ENCODE measurements around the gene GBX2. TPM values are rescaled to one million over a fixed set of nuclear protein-coding genes. Genes with fewer than 3 reads are reported as not detected.

GBX2 gene
- total and polyA plus RNA-seq, 9 of the 15 experiments (the other 6 are each of a cell fraction or from before 2014, with no cell fraction given) = 0.03 to 0.53 (median 0.27) TPM; not detected in 1

- Histone ChIP-seq H3K27me3 (ENCODE audit: control insufficient read depth in 2 of 2, insufficient read depth in 2 of 2, low read length in 2 of 2) (no peaks in the 10 kb centered on the region), H3K4me3 (no peak overlapping the region), H2AFZ (ENCODE audit: low read depth, low read length) (no peak overlapping the region), H3K9ac (ENCODE audit: insufficient read depth in 1 of 2, low read depth in 2 of 2, low read length in 2 of 2) (no peak overlapping the region; a peak in 1 of 4 replicates), H3K79me2 (ENCODE audit: control insufficient read depth, insufficient read depth, low read length) (no peaks in the 10 kb centered on the region), H3K4me2 (ENCODE audit: insufficient read depth, low read length) (no peak overlapping the region), H4K20me1 (replicated peaks; ENCODE audit: control insufficient read depth, insufficient read depth, low read length) (no peaks in the 10 kb centered on the region), H3K4me1 (replicated peaks in 1 of 2; ENCODE audit: control insufficient read depth in 2 of 2, insufficient read depth in 2 of 2, low read length in 2 of 2) (0 out of 5 replicates have a peak, but pooled peaks cover 0 to 4% of the 10 kb centered on the region in 2 experiments), H3K36me3 (ENCODE audit: control insufficient read depth, insufficient read depth, low read length) (0 out of 3 replicates have a peak, but pooled peaks cover 3% of the 10 kb centered on the region), H3K9me1 (ENCODE audit: control insufficient read depth, insufficient read depth, low read length) (no peaks in the 10 kb centered on the region), H3K9me3 (replicated peaks; ENCODE audit: control insufficient read depth, insufficient read depth, low read depth, low read length) (no peaks in the 10 kb centered on the region), H3K27ac (ENCODE audit: extremely low read depth, low read depth, low read length) (no peak overlapping the region)
- ChIA-PET CTCF (ENCODE audit: low intra/inter-chr PET ratio) (no interaction called here), POLR2A (interaction anchor here (0.5 kb wide), 1 partner anchor 41 kb away, joined by 3 read pairs; the partner anchor contains the start of gene GBX2)
- intact Hi-C loops (cut with micrococcal nuclease) (no loop called here), in situ Hi-C loops (cut with MboI) (no loop called here)
- BruUV-seq (replicated peaks) = no TSS peak
- ATAC-seq (no peak), FAIRE-seq (no peak), DNase-seq (ENCODE audit: extremely low read depth in 1 of 4, low spot score in 3 of 4) (no peak)
- WGBS (ENCODE audit: insufficient coverage, low coverage, missing lambda C conversion rate) = 90% methylated on average over 4 of the region's 11 CpGs
- TF ChIP-seq SMARCA5 (IDR thresholded peaks at IDR 0.05) = no peak
- TF ChIP-seq, protein P1, sequence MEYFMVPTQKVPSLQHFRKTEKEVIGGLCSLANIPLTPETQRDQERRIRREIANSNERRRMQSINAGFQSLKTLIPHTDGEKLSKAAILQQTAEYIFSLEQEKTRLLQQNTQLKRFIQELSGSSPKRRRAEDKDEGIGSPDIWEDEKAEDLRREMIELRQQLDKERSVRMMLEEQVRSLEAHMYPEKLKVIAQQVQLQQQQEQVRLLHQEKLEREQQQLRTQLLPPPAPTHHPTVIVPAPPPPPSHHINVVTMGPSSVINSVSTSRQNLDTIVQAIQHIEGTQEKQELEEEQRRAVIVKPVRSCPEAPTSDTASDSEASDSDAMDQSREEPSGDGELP (CRISPR knock-in tag; IDR thresholded peaks at IDR 0.05; ENCODE audit: borderline replicate concordance) = no peak
Observed at GRCh38 chr2:236127010-236127409, 41.2 kb downstream of the GBX2 start.

GRCh38 chr2:236125541-236125940, 42.6 kb downstream of the GBX2 start:
- H3K79me2 ChIP-seq (ENCODE audit: control insufficient read depth, insufficient read depth, low read length) = no peaks in the 10 kb centered on the region
- CTCF ChIA-PET (ENCODE audit: low intra/inter-chr PET ratio) = no interaction called here

More at GRCh38 chr2:236125541-236125940, 42.6 kb downstream of the GBX2 start:
- in situ Hi-C loops (cut with MboI) (no loop called here), intact Hi-C loops (cut with micrococcal nuclease) (no loop called here)
- Histone ChIP-seq H3K36me3 (ENCODE audit: control insufficient read depth, insufficient read depth, low read length) (0 out of 3 replicates have a peak, but pooled peaks cover 3% of the 10 kb centered on the region), H3K27ac (ENCODE audit: extremely low read depth, low read depth, low read length) (no peak overlapping the region), H2AFZ (ENCODE audit: low read depth, low read length) (no peak overlapping the region), H3K9me1 (ENCODE audit: control insufficient read depth, insufficient read depth, low read length) (no peaks in the 10 kb centered on the region), H4K20me1 (replicated peaks; ENCODE audit: control insufficient read depth, insufficient read depth, low read length) (no peaks in the 10 kb centered on the region), H3K9ac (ENCODE audit: insufficient read depth in 1 of 2, low read depth in 2 of 2, low read length in 2 of 2) (no peak overlapping the region), H3K27me3 (ENCODE audit: control insufficient read depth in 2 of 2, insufficient read depth in 2 of 2, low read length in 2 of 2) (no peaks in the 10 kb centered on the region), H3K4me3 (no peak overlapping the region), H3K4me1 (replicated peaks in 1 of 2; ENCODE audit: control insufficient read depth in 2 of 2, insufficient read depth in 2 of 2, low read length in 2 of 2) (0 out of 5 replicates have a peak, but pooled peaks cover 0 to 4% of the 10 kb centered on the region in 2 experiments), H3K9me3 (replicated peaks; ENCODE audit: control insufficient read depth, insufficient read depth, low read depth, low read length) (no peaks in the 10 kb centered on the region), H3K4me2 (ENCODE audit: insufficient read depth, low read length) (no peak overlapping the region)
- 83% methylated on average over 10 of the region's 16 CpGs for whole genome bisulfite sequencing (ENCODE audit: insufficient coverage, low coverage, missing lambda C conversion rate)
- TF ChIP-seq HDAC6 (IDR thresholded peaks at IDR 0.05; ENCODE audit: low read depth, low read length) (no peak), USF2 (CRISPR knock-in tag; IDR thresholded peaks at IDR 0.05) (no peak), TRIM28 (IDR thresholded peaks at IDR 0.05) (no peak)
- BruUV-seq (replicated peaks) = TSS peak; percentile 36
- DNase-seq (ENCODE audit: extremely low read depth in 1 of 4, low spot score in 3 of 4) (no peak), FAIRE-seq (no peak), ATAC-seq (no peak)
- POLR2A ChIA-PET = no interaction called here

Measured in K562 (cell line).